ENCODE results near the gene CDK15.

- TF ChIP-seq POLR2A (IDR thresholded peaks at IDR 0.05; ENCODE audit: low read depth, low read length), result peak; percentile 60; the same call in 1 of the 2 replicates
- TF ChIP-seq TAF1 (IDR thresholded peaks at IDR 0.05; ENCODE audit: borderline replicate concordance, low read depth, low read length), result no peak
- TF ChIP-seq POLR2AphosphoS5 (IDR thresholded peaks at IDR 0.05; ENCODE audit: low read depth, low read length), result peak; percentile 59
Measured at GRCh38 chr2:201780674-201781493, 25.5 kb upstream of the CDK15 start, which contains the start of gene ALS2.
